HCT116 (cell line): Measurements from ENCODE around the gene DPF1. TPM values are rescaled to one million over a fixed set of nuclear protein-coding genes. Genes with fewer than 3 reads are reported as not detected.

ENCODE experiments used
- ATAC-seq: fragments of 200-7000 bp; cut with Tn5 transposase; 2 replicates; pipeline ENCODE4 v1.9.1; 2020; ENCODE audit warnings: mild to moderate bottlenecking, moderate library complexity
- BruUV-seq: library from RNA; stranded (reverse); fragments of 400-500 nt; replicated peaks from 2 replicates; lab custom pipeline; 2021; lab: Mats Ljungman, UMichigan
- CTCF ChIA-PET: fragments of 300-600 bp; sonication (Branson Sonifier 250); formaldehyde crosslinking; loops from one replicate; lab custom pipeline; 2021; ENCODE audit warnings: antibody characterized with exemption; lab: Charles Lee
- POLR2A ChIA-PET: fragments of 300-600, 350-600 bp; sonication (Branson Sonifier 250); formaldehyde crosslinking; loops from one replicate; lab custom pipeline; 2021; ENCODE audit warnings: antibody characterized with exemption; lab: Charles Lee
- RAD21 ChIA-PET, 2 experiments: fragments of 300-600 bp; sonication (Branson Sonifier 250); formaldehyde crosslinking; loops; one replicate each; lab custom pipeline; 2023; ENCODE audit warnings: low total read pairs in 2 of 2; ENCODE audit not compliant: uncharacterized antibody in 2 of 2, unreplicated experiment in 2 of 2, low non-redundant PET in 1 of 2; lab: Charles Lee
- DNase-seq: peaks from one replicate; pipeline ENCODE4 v3.0.0-alpha.2; 2010; ENCODE audit warnings: low read depth, low spot score
- H2AFZ ChIP-seq: fragments of 200-600 bp; shearing (Covaris generic), sonication (generic); 2 replicates; pipeline ENCODE4 v1.6.1; 2017; ENCODE audit warnings: low read depth, mixed run types, mixed read lengths, antibody characterized with exemption, low read length; ENCODE audit not compliant: poor library complexity, severe bottlenecking
- H3K27ac ChIP-seq: 2 replicates; pipeline ENCODE4 v1.5.1; 2012; ENCODE audit warnings: low read depth, low read length
- H3K27me3 ChIP-seq: fragments of 200-600 bp; sonication (generic); 2 replicates; pipeline ENCODE4 v1.6.1; 2016; ENCODE audit warnings: mixed run types, low read length, mixed read lengths; ENCODE audit not compliant: insufficient read depth
- H3K36me3 ChIP-seq, 2 experiments: fragments of 200-500 bp in 1 of 2; fragments of 200-600 bp in 1 of 2; sonication (Bioruptor generic) in 1 of 2; sonication (generic) in 1 of 2; 2 replicates each; pipeline versions ENCODE4 v1.5.1 to v1.6.1; 2014 to 2016; ENCODE audit warnings: low read length in 2 of 2, inconsistent platforms in 1 of 2, mixed read lengths in 1 of 2, mixed run types in 1 of 2; ENCODE audit not compliant: insufficient read depth in 2 of 2, control insufficient read depth in 1 of 2
- H3K4me1 ChIP-seq, 2 experiments: fragments of 200-600 bp in 1 of 2; sonication (generic) in 1 of 2; 2 replicates each; pipeline versions ENCODE4 v1.5.1 to v1.6.1; 2012 to 2017; ENCODE audit warnings: low read length in 2 of 2, inconsistent platforms in 1 of 2, mild to moderate bottlenecking in 1 of 2, mixed read lengths in 1 of 2, mixed run types in 1 of 2, moderate library complexity in 1 of 2; ENCODE audit not compliant: insufficient read depth in 2 of 2, control insufficient read depth in 1 of 2
- H3K4me2 ChIP-seq: fragments of 200-600 bp; sonication (generic); 2 replicates; pipeline ENCODE4 v1.6.1; 2017; ENCODE audit warnings: mixed run types, low read length, mixed read lengths
- H3K4me3 ChIP-seq, 2 experiments: fragments of 200-600 bp in 1 of 2; sonication (generic) in 1 of 2; replicated peaks in 1 of 2; 2 replicates each; pipeline ENCODE4 v1.5.1; 2011 to 2016; ENCODE audit warnings: low read length in 2 of 2, control low read depth in 1 of 2, low read depth in 1 of 2, mild to moderate bottlenecking in 1 of 2, mixed read lengths in 1 of 2, mixed run types in 1 of 2
- H3K79me2 ChIP-seq: fragments of 200-600 bp; sonication (generic); 2 replicates; pipeline ENCODE4 v1.6.1; 2017; ENCODE audit warnings: mild to moderate bottlenecking, mixed run types, low read length, moderate library complexity, mixed read lengths; ENCODE audit not compliant: insufficient read depth
- H3K9ac ChIP-seq: fragments of 200-600 bp; sonication (generic); 2 replicates; pipeline ENCODE4 v1.6.1; 2016; ENCODE audit warnings: low read length, mixed read lengths
- H3K9me2 ChIP-seq: fragments of 200-600 bp; sonication (generic), shearing (Covaris generic); 2 replicates; pipeline ENCODE4 v1.6.1; 2017; ENCODE audit warnings: mixed run types, mild to moderate bottlenecking, moderate library complexity; ENCODE audit not compliant: insufficient read depth
- H3K9me3 ChIP-seq, 2 experiments: fragments of 200-500 bp in 1 of 2; fragments of 200-600 bp in 1 of 2; sonication (Bioruptor generic) in 1 of 2; sonication (generic) in 1 of 2; 2 replicates each; pipeline ENCODE4 v1.6.1; 2014 to 2017; ENCODE audit warnings: low read length in 2 of 2, mixed read lengths in 2 of 2, inconsistent platforms in 1 of 2, low read depth in 1 of 2, mild to moderate bottlenecking in 1 of 2, mixed run types in 1 of 2, moderate library complexity in 1 of 2; ENCODE audit not compliant: control insufficient read depth in 1 of 2, insufficient read depth in 1 of 2
- H4K20me1 ChIP-seq: fragments of 200-600 bp; sonication (generic), shearing (Covaris generic); 2 replicates; pipeline ENCODE4 v1.6.1; 2017; ENCODE audit warnings: mixed run types, mild to moderate bottlenecking, moderate library complexity; ENCODE audit not compliant: insufficient read depth
- CBX3 ChIP-seq: IDR thresholded peaks from 2 replicates; pipeline ENCODE4 v1.6.1; 2012; ENCODE audit warnings: low read depth
- CEBPB ChIP-seq: IDR thresholded peaks from 2 replicates; pipeline ENCODE4 v1.6.1; 2012; ENCODE audit warnings: low read depth
- ELF1 ChIP-seq: IDR thresholded peaks from 2 replicates; pipeline ENCODE4 v1.6.1; 2012; ENCODE audit warnings: low read depth, borderline replicate concordance
- EZH2 ChIP-seq: fragments of 200-600 bp; sonication (generic); IDR thresholded peaks from 2 replicates; pipeline ENCODE4 v1.6.1; 2017; ENCODE audit warnings: antibody characterized with exemption, mixed run types
- EZH2phosphoT487 ChIP-seq: fragments of 200-600 bp; IDR thresholded peaks from 2 replicates; pipeline ENCODE4 v1.6.1; 2018; ENCODE audit warnings: antibody characterized with exemption, borderline replicate concordance
- JUND ChIP-seq: IDR thresholded peaks from 2 replicates; pipeline ENCODE4 v1.6.1; 2012
- MAX ChIP-seq: IDR thresholded peaks from 2 replicates; pipeline ENCODE4 v1.6.1; 2012
- POLR2AphosphoS5 ChIP-seq: IDR thresholded peaks from 2 replicates; pipeline ENCODE4 v1.6.1; 2011; ENCODE audit warnings: mild to moderate bottlenecking, low read depth, low read length, moderate library complexity
- RAD21 ChIP-seq: IDR thresholded peaks from 2 replicates; pipeline ENCODE4 v1.6.1; 2012; ENCODE audit warnings: low read depth, mild to moderate bottlenecking
- SIN3A ChIP-seq: IDR thresholded peaks from 2 replicates; pipeline ENCODE4 v1.6.1; 2012; ENCODE audit warnings: low read depth
- SP1 ChIP-seq: IDR thresholded peaks from 2 replicates; pipeline ENCODE4 v1.6.1; 2012; ENCODE audit warnings: low read depth
- SRF ChIP-seq: IDR thresholded peaks from 2 replicates; pipeline ENCODE4 v1.6.1; 2012; ENCODE audit warnings: low read depth
- TCF7L2 ChIP-seq: IDR thresholded peaks from 2 replicates; pipeline ENCODE4 v1.7.0; 2011; ENCODE audit warnings: borderline replicate concordance, inconsistent platforms; ENCODE audit not compliant: insufficient read depth, insufficient read length; ENCODE audit errors: extremely low read depth
- YY1 ChIP-seq: IDR thresholded peaks from 2 replicates; pipeline ENCODE4 v1.6.1; 2011; ENCODE audit warnings: low read length, low read depth, moderate library complexity, mild to moderate bottlenecking; ENCODE audit not compliant: insufficient replicate concordance; ENCODE audit errors: extremely low read depth
- ZNF274 ChIP-seq: fragments of 200-500 bp; sonication (Bioruptor generic); IDR thresholded peaks from 2 replicates; pipeline ENCODE4 v1.6.1; 2014; ENCODE audit warnings: mild to moderate bottlenecking, low read depth, low read length, inconsistent platforms
- intact Hi-C: fragments of 100-400 bp; cut with micrococcal nuclease; formaldehyde crosslinking; loops from 2 replicates; pipeline ENCODE4 v1.10.0; 2022
- total RNA-seq: library from RNA; stranded (reverse); gene quantifications from one replicate; pipeline ENCODE4 v1.2.1, GENCODE V29; 2021; ENCODE audit not compliant: unreplicated experiment
- TF ChIP-seq, protein P1 (sequence below): IDR thresholded peaks from 2 replicates; pipeline ENCODE4 v1.6.1; 2012
- TF ChIP-seq, protein P2 (sequence below), 3 experiments: fragments of 200-600 bp in 1 of 3; sonication (generic) in 1 of 3; IDR thresholded peaks in 2 of 3; conservative IDR thresholded peaks in 1 of 3; 2 replicates each; pipeline ENCODE4 v1.5.1; 2012 to 2017; ENCODE audit warnings: low read depth in 2 of 3, low read length in 2 of 3, antibody characterized with exemption in 1 of 3, borderline replicate concordance in 1 of 3, control low read depth in 1 of 3, mild to moderate bottlenecking in 1 of 3, mixed read lengths in 1 of 3, mixed run types in 1 of 3, moderate library complexity in 1 of 3; ENCODE audit not compliant: insufficient read depth in 1 of 3

The DPF1 gene
- total RNA-seq, 1 experiment from 2014 or later: 9.7 TPM

DNA sequence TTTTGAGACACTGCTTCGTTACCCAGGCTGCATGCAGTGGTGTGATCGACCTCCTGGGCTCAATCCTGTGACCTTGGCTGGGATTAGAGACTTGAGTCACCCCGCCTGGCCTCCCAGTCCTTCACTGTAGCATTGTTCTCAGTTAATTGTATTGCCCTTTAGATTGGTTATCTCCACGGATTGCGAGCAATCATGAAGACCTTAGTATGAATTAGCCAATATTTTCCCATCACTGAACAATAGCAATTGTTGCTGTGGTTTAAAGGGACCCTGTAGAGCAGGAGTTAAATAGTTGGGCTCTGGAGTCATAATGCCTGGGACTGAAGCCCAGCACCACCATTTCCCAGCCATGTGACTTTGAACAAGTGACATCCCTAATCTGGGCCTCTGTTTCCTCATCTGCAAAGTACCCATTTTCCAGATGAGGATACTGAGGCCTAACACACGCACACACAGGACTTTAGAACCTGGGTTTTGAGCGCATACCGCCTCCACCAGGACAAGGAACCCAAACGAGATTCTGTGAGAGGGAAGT is 23.8 kb upstream of the DPF1 start:
- ATAC-seq: no peak
- intact Hi-C loops: no loop called here
- no peak overlapping the region for H3K9ac ChIP-seq
- ChIA-PET POLR2A (no interaction called here), CTCF (no interaction called here), RAD21 (interaction anchor here in 1 of 2 experiments (0.6 kb wide), 1 partner anchor 87 kb away, joined by 3 read pairs; no protein-coding TSS in a partner anchor)
- H3K27me3 ChIP-seq: no peaks in the 10 kb centered on the region
- no peaks in the 10 kb centered on the region for H3K36me3 ChIP-seq
- H4K20me1 ChIP-seq: no peaks in the 10 kb centered on the region
- H3K4me3 ChIP-seq: no peak overlapping the region
- H3K4me2 ChIP-seq: no peak overlapping the region
- no peak for DNase-seq
- H2AFZ ChIP-seq: no peak overlapping the region
- H3K4me1 ChIP-seq: peaks cover 15 to 49% of the 10 kb centered on the region in 2 experiments
- no peaks in the 10 kb centered on the region for H3K9me2 ChIP-seq
- H3K27ac ChIP-seq: no peak overlapping the region
- no peaks in the 10 kb centered on the region for H3K9me3 ChIP-seq
- no TSS peak for BruUV-seq
- no peak for TF ChIP-seq JUND
- TF ChIP-seq RAD21: no peak
- no peak for TF ChIP-seq MAX
- no peak for TF ChIP-seq TCF7L2
- TF ChIP-seq, protein P1, sequence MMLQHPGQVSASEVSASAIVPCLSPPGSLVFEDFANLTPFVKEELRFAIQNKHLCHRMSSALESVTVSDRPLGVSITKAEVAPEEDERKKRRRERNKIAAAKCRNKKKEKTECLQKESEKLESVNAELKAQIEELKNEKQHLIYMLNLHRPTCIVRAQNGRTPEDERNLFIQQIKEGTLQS: no peak
- no peak for TF ChIP-seq POLR2AphosphoS5
- TF ChIP-seq ELF1: no peak
- TF ChIP-seq SP1: no peak
- no peak for TF ChIP-seq EZH2phosphoT487
- no peak for TF ChIP-seq CEBPB
- TF ChIP-seq SIN3A: no peak
- no peak for TF ChIP-seq CBX3
- TF ChIP-seq YY1: no peak
- TF ChIP-seq EZH2: no peak
- TF ChIP-seq ZNF274: no peak
- TF ChIP-seq SRF: no peak
- TF ChIP-seq, protein P2, sequence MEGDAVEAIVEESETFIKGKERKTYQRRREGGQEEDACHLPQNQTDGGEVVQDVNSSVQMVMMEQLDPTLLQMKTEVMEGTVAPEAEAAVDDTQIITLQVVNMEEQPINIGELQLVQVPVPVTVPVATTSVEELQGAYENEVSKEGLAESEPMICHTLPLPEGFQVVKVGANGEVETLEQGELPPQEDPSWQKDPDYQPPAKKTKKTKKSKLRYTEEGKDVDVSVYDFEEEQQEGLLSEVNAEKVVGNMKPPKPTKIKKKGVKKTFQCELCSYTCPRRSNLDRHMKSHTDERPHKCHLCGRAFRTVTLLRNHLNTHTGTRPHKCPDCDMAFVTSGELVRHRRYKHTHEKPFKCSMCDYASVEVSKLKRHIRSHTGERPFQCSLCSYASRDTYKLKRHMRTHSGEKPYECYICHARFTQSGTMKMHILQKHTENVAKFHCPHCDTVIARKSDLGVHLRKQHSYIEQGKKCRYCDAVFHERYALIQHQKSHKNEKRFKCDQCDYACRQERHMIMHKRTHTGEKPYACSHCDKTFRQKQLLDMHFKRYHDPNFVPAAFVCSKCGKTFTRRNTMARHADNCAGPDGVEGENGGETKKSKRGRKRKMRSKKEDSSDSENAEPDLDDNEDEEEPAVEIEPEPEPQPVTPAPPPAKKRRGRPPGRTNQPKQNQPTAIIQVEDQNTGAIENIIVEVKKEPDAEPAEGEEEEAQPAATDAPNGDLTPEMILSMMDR (IDR thresholded peaks at IDR 0.05 in 2 of 3, conservative IDR thresholded peaks at IDR 0.05 in 1 of 3; ENCODE audit: borderline replicate concordance in 1 of 3, insufficient read depth in 1 of 3, low read depth in 2 of 3, low read length in 2 of 3): no peak
- H3K79me2 ChIP-seq: no peaks in the 10 kb centered on the region
